H4 (cell line): Measurements from ENCODE around the gene SCAMP5. TPM values are rescaled to one million over a fixed set of nuclear protein-coding genes. Genes with fewer than 3 reads are reported as not detected.

Experiments used
- DNase-seq: peaks from one replicate; pipeline ENCODE4 v3.0.0-alpha.2; 2015; ENCODE audit warnings: low spot score
- total RNA-seq: library from RNA; depleted of rRNA; stranded (reverse); fragments of >200 nt; shearing (Covaris generic); gene quantifications from 2 replicates; pipeline ENCODE4 v1.2.3, GENCODE V29; 2014; rRNA removed

The SCAMP5 gene
- total RNA-seq, 1 experiment from 2014 or later = 3.6 TPM

DNA sequence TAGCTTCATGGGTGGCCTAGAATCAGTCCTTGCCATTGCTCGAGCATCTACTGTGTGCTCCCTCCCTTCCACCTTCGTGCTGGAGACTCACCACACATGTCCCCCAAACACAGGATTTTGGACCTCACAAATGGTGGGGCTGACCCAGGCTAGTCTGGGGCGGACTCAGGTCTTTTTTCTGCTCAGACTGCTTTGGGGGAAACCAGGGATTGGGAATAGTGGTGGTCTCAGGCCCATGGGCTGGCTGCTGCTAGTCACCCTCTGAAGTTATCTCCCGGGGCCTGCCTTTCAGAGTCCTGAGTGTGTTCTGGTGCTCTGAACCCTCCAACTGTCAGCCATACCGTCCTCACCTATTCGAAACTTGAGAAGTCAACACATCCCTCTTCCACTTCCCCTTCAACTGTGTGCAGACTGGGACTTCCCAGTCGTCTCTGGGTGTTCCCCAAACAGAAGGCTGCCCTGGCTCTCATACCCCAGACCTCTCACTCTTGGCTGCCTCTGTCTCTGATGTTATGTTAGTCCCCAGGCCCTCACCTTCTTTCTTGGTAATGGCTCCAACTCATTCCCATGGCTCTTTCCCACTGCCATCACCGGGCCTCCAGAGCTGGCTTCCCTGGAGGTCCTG lies 74.0 kb downstream of the SCAMP5 start:
- DNase-seq = no peak

- DNase-seq = no peak
Measured at GRCh38 chr15:75070674-75071073, 75.3 kb downstream of the SCAMP5 start.

Other genes starting within 250 kb of the SCAMP5 start
- gene CYP1A2, start 246.7 kb upstream of the SCAMP5 start, total RNA-seq = not detected in 2 replicates
- gene CSK, start 213.5 kb upstream of the SCAMP5 start, total RNA-seq = 21.7 and 22.7 TPM in 2 replicates
- gene LMAN1L, start 182.7 kb upstream of the SCAMP5 start, total RNA-seq = 0.10 TPM in 1 of 2 replicates, not detected in the other
- not detected in 2 replicates for gene CPLX3, start 168.9 kb upstream of the SCAMP5 start, total RNA-seq
- gene ULK3, start 152.4 kb upstream of the SCAMP5 start, total RNA-seq = 18.2 and 19.7 TPM in 2 replicates
- gene SCAMP2, start 122.2 kb upstream of the SCAMP5 start, total RNA-seq = 14.3 and 21.3 TPM in 2 replicates
- gene MPI, start 105.5 kb upstream of the SCAMP5 start, total RNA-seq = 91.1 and 101 TPM in 2 replicates
- gene FAM219B, start 88.7 kb upstream of the SCAMP5 start, total RNA-seq = 28.4 and 46.5 TPM in 2 replicates
- gene COX5A, start 57.5 kb upstream of the SCAMP5 start, total RNA-seq = 160 and 163 TPM in 2 replicates
- 0.12 TPM in 1 of 2 replicates, not detected in the other for gene RPP25, start 38.8 kb upstream of the SCAMP5 start, total RNA-seq
- gene PPCDC, start 28.0 kb downstream of the SCAMP5 start, total RNA-seq = 5.4 and 11.6 TPM in 2 replicates
- gene C15orf39, start 206.3 kb downstream of the SCAMP5 start, total RNA-seq = 9.2 and 10.8 TPM in 2 replicates